HG03521 (cell line): ENCODE measurements around the gene CSNK2B.
A peak's percentile ranks its signal among the peaks of the same experiment; 100 is the strongest.

Experiments used
- ATAC-seq: cut with Tn5 transposase; IDR thresholded peaks from one replicate; pipeline ENCODE4 v1.9.1; 2021; ENCODE audit warnings: mild to moderate bottlenecking, moderate library complexity; ENCODE audit not compliant: unreplicated experiment

CSNK2B gene

DNA sequence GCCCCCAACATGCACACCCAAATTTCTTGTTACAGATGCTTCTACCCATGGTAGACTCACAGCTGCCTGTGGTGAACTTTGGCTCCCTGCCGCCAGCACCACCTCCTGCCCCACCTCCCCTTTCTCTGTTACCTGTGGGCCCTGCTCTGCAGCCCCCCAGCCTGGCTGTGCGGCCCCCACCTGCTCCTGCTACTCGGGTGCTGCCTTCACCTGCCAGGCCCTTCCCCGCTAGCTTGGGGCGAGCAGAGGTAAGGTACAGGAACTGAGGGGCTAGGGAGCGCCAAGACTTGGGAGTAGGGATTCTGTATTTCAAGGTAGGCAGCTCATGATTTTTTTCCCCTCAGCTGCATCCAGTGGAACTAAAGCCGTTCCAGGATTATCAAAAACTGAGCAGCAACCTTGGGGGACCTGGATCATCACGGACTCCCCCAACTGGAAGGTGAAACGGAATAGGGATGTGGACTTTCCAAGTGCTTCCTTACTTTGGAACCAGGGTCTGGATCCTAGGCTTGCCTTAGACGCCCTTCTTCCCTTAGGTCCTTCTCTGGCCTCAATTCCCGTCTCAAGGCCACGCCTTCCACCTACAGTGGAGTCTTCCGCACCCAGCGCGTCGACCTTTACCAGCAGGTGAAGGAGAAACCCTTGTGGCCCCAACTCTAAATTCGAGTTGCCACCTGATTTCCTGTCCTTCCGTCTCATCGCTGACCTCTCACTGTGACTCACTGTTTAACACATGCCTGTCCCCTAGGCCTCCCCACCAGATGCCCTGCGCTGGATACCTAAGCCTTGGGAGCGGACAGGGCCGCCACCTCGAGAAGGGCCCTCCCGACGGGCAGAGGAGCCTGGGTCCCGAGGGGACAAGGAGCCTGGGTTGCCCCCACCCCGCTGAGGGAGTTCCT, 28.9 kb upstream of the CSNK2B start:
- no peak for ATAC-seq

- no peak for ATAC-seq
These were observed 26.8 kb upstream of the CSNK2B start for GRCh38 chr6:31639043-31639442.

DNA sequence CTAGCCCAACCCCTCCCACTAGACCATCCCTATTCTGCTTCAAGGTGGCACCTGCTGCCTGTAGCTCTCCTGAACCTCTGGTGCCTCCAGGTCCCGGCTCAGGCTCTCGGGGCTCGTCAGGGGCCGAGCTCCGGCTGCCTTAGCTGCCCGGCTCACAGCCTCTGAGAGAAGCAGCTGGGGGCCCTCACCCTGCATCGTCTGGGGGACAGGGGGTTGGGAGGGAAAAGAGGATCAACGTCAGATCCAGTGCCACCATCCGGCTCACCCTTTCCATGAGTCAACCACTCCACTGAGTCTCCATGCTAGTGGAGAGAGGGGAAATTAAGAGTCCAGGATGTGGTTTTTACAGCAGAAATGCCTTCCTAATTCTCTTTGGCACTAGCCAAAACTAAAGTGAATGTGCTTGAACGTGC, 26.4 kb upstream of the CSNK2B start:
- ATAC-seq = no peak

GRCh38 chr6:31640612-31641011, 25.3 kb upstream of the CSNK2B start:
- no peak for ATAC-seq

GRCh38 chr6:31641370-31641769, 24.5 kb upstream of the CSNK2B start:
- ATAC-seq = no peak

GRCh38 chr6:31642798-31643570, 22.9 kb upstream of the CSNK2B start:
- ATAC-seq = no peak

GRCh38 chr6:31643818-31644454, 21.9 kb upstream of the CSNK2B start:
- no peak for ATAC-seq

DNA sequence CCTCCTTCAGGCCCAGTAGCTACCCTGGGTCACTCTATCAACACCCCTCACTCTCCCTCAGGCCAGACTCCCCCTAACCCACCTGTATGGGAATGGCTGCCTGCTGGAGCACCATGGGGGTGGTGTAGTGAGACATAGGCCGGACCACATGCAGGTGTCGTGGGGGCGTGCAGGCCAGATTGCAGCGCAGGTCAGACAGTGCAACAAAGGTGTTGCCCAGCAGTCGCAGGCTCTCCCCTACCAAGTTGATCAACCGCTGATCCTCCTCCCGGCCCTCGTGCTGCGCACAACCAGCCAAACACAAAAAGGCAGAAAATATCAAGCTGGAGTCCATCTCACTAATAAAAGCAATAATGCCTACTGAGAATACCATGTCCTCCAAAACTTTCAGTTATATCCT, 20.6 kb upstream of the CSNK2B start:
- no peak for ATAC-seq

- ATAC-seq = peak; percentile 8
These were observed 14.2 kb upstream of the CSNK2B start for GRCh38 chr6:31651602-31652191.

DNA sequence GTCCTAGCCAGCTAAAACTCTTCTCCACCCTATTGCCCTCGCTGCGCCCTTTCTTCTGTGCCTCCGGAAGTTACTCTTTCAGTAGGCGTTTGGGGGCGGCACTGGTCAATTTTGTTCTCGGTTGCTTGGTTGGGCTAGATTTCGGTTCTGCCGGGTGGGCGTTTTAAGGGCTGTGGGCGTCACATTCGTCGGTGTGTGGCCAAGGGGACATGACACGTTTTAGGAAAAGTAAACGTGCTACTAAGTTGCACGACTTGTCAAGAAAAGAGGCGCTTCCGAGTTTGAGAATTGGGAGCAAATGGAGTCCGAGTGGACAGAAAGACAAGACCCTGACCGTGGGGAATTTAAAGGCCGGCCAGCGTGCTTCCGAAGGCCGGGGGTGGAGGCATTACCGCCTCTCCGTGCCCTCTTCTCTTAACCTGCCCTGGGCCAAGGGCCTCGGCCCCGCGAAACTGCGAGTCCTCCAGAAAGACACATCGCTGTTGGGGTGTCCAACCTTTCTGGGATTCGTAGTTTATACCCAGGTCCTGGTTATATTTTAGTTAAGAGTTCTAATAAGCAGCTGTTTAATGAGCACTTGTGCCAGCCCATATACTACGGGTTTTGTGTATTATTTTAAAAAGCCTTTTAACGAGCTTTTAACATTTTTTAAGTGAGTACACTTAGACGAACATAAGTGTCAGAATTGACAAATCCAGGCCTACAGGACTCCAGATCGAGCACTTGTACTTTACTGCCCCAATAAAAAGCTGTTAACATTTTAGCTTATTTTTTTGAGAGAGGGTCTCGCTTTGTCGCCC, 12.8 kb upstream of the CSNK2B start:
- ATAC-seq = peak; percentile 51

DNA sequence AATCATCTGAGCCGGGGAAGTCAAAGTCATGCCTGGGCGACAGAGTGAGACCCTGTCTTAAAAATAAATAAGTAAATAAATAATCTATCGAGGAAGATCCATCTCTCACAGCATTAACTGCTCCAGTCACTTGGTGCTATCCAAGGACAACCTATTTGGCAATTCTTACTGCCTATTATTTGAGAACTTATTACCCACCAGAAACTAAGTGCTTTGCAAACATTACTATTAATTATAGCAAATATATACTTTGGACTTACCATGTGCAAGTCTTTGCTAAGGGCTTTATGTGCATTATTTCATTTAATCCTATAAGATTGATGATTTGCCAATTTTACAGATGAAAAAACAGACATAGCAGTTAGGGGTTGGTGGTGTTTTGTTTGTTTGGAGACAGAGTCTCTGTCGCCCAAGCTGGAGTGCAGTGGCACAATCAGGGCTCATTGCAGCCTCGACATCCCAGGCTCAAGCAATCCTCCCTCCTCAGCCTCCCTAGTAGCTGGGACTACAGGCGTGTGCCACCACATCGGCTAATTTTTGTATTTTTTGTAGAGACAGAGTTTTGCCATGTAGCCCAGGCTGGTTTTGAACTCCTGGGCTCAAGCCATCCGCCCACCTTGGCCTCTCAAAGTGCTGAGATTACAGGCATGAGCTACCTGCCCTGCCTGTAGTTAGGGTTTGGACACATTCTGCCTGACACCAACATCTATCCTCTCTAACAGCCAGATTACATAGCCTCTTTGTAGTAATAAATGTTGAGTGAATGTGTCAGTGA, 11.1 kb upstream of the CSNK2B start:
- no peak for ATAC-seq

- no peak for ATAC-seq
These were observed 10.3 kb upstream of the CSNK2B start, which contains the start of gene APOM for GRCh38 chr6:31655349-31656237. APOM (plus strand) TSS chr6:31655894; CDS start chr6:31655967, 73 bp downstream.

GRCh38 chr6:31657406-31658157, 8.3 kb upstream of the CSNK2B start:
- no peak for ATAC-seq

GRCh38 chr6:31658158-31658688, 7.7 kb upstream of the CSNK2B start:
- ATAC-seq = no peak

DNA sequence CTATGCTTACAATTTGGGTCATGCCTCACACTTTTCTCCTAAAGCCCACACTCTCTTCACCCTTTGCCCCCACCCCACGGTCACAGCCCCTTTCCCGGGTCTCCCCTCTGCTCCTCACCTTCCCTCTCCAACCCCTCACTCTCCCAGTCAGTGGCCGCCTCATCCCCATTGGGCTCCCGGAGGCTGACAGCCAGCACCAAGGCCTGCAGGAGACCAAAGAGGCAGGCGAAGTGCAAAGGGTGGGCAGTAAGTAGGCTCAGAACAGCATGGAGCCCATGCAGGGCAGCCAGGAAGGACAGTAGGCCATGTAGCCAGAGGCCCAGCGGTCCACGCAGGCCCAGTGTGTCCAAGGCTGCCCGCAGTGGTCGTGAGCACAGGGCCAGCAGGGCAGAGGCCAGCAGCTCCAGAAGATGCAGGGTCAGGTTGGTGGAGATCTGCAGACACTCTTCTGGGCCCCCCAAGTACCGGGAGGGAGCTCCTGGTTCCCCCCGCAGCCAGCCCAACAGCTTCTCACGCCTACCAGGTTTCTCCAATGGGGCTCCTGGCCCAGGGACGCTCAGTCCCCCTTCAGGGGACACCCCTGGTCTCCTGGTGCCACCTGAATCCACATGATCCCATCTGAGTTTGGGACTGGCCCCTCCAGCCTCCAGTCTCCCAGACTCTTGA, 6.8 kb upstream of the CSNK2B start:
- ATAC-seq = no peak

DNA sequence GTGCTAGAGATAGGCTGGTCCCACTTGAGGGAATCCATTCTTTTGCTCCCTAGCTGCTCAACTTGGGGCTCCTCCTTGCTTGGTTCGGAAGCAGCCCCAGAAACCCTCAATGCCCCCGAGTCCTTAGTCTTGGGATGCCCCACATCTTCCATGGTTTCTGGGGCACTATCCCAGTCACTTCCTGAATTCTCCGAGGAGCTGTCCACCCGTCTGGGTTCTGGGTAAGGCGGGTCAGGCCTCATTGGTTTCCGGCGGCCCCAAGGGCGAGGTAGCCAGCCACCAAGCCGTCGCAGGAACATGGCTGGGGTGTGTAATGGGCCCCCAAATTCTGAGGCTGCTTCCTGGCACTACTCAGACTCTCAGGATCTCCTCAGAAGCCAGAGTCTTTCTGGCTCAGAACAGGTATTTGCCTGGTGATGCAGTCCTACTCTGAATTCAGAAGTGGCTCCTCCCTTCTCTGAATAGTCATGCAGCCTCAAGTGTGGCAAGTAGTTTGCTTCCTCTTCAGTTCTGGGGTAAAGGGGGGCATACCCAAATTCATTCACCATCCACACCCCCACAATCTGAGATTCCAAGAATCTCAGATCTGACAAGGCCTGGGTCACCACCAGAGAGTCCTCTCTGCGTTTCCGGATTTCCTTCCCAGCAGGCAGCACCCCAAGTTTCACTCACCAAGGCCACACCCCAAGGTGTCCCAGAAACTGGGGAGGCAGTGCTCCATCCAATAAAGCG, 6.1 kb upstream of the CSNK2B start:
- no peak for ATAC-seq
